ENCODE measurements around the gene PTK7.

Gene PTK7

DNA sequence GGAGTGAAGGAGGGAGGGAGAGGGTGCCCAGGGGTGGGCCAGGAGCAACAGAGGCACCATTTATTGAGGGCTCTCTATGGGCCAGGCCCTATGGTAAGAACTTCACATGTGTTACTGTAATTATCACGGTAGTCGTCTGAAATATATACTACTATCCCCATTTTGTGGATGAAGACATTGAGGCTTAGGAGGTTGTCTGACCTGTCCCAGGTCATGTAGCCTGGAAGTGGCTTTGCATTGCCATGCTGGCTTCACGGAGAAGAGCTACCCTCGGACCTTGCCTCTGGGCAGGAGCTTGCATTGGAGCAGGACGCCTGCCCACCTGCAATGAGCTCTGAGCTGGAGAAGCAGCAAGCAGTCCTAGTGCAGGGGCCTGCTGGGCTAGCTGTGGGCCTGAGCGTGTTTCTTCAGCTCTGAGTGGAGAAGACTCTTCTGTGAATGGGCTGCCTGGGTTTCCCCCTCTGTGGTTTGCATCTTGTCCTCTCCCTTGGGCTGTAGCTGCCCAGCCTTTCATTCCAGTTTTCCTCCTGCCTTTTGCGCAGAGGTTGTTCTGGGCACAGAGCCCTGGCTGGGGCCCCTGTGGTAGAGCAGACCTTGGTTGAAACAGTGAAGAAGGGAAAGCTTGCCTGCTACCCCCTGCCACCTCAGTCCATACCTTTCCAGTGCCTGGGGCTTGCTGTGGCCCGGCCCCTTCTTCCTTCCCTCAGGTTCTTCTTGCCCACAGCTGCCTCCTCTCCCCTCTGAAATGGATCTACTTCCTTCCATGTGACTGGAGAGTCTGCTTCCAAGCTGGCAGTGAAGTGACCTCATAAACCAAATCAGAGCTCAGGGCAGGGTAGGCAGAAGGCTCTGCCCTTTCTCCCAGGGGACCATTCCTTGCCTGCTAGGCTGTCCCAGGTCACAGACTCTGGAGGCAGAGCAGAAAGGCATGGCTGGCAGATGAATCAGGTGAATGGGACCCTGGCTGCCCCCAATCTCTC is 70.9 kb downstream of the PTK7 start:
- no peak for DNase-seq

GRCh38 chr6:43147691-43148477 is 71.8 kb downstream of the PTK7 start:
- no peak for DNase-seq

GRCh38 chr6:43149265-43149664 is 73.2 kb downstream of the PTK7 start:
- DNase-seq: no peak

- DNase-seq: no peak
These were observed 74.1 kb downstream of the PTK7 start for GRCh38 chr6:43150051-43150751.

DNA sequence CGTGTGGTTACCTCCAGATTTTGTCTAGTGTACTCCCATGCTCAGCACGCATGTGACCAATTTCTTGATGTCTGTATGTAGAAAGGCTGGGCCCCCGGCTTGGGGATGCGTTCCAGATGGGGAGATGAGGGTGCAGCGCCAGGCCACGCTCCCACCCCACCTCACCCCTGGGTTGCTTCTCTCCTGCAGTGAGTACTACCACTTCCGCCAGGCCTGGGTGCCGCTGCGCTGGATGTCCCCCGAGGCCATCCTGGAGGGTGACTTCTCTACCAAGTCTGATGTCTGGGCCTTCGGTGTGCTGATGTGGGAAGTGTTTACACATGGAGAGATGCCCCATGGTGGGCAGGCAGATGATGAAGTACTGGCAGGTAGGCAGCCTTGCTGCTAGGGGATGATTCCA is 83.5 kb downstream of the PTK7 start:
- no peak for DNase-seq

DNA sequence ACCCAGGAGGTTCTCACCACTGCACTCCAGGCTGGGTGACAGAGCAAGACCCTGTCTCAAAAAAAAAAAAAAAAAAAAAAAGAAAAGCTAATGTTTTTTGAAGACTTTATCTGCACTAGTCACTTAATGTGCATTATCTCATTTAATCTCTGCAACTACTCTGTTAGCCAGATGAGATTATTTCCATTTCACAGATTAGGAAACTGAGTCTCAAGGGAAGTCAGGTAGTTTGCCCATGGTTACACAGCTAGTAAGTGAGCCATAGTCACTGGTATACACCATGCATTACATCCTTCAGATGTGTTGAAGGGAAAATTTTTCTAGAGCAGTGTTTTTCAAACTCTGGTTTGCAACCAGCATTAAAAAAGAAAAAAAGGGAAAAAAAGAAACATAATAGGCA is 87.8 kb downstream of the PTK7 start:
- DNase-seq: no peak

DNA sequence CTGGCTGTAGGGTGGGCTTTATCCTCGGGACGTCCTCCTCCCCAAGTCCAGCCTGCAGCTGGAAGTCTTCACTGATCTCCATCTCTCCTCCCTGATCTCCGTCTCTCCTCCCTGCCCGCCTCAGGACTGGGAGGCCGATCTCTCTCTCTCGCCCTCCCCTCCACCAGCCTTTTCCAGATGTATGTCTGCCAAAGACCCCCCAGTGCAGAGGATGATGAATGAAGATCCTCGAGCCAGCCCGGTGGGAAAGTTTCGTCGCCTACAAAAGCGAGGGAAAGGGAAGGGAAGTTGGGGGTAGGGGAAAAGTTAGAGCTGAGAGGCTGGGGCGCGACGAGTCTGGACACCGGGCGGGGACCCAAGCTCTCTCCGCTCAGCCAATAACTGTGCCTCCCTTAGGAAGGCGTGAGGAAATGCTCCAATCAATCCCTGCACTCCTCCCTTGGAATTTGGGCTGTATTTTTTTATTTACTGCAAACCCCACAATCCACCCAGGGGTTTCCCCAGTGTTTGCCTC is 94.4 kb downstream of the PTK7 start:
- no peak for DNase-seq

DNA sequence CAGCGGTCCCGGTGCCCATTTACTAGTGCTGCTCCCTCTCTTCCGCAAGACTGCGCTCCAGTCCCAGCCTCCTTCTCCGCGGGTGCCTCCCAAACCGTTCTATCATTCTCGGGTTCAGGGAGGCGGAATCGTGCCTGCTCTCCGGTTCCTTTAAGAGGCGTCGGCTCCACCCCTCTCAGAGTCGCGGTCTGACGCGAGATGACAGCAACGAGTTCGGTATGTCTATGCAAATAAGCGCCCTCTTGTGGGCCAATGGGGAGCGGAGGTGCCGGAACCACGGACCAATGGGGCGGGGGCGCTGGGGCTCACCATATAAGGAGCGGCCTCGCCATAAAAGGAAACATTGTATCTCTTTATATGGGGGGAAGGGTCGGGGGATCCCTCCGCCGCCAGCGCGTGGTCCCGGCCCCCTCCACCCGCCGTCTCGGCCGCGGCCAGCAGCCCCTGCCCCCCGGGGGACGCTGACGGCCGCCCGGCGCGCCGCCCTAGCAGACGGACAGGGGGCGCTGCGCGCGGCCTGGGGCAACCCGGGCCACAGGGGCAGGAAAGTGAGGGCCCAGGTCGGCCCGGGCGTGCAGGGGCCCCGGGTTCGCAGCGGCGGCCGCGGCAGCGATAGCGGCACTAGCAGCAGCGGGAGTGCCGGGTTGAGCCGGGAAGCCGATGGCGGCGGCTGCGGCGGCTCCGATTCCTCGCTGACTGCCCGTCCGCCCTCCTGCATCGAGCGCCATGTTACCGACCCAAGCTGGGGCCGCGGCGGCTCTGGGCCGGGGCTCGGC is 95.0 kb downstream of the PTK7 start, which contains the start of gene SRF:
SRF (plus strand) TSS at position 339 of the 776 bp plus-strand sequence; CDS start at position 727, 388 bp downstream.
- DNase-seq: peak; percentile 95

- no peak for DNase-seq
These were observed 95.6 kb downstream of the PTK7 start for GRCh38 chr6:43171707-43172103.

DNA sequence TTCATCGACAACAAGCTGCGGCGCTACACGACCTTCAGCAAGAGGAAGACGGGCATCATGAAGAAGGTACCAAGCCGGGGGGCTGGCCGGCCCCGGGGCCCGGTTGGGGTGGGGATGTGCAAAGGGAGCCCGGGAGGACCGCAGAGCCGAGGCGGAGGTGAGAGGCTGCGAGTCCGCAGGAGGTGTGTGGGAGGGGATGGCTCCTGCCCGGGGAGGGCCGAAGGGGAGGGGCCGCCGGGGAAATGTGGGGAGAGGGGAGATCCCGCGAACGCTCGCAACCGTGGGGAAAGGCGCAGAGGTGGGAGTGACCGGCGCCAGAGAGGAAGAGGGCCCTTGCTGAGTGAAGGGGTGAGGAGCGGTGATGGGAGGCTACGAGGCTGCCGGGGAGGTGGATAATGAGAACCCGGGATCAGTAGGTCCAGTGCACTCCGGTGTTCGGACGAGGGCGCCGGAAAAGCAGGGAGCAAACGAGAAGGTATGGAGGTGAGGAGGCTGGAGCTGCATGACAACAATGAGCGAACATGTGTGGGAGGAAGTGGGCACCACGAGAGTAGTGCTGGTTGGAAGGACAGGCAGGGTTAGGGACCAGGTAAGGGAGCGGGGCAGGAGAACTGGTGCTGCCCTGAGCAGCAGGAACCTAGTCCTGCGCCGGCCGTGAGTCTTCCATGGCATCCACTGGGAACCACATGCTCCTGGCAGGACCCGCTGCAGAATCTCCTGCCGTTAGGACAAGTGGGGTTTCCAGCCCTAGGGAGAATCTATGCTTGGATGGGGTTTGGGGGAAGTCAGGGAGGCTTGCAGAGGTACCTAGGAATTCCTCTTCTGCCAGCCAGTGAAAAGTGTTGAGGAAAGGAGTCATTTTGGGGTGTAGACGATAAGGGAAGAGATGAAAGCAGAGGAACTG is 96.2 kb downstream of the PTK7 start:
- DNase-seq: no peak

DNA sequence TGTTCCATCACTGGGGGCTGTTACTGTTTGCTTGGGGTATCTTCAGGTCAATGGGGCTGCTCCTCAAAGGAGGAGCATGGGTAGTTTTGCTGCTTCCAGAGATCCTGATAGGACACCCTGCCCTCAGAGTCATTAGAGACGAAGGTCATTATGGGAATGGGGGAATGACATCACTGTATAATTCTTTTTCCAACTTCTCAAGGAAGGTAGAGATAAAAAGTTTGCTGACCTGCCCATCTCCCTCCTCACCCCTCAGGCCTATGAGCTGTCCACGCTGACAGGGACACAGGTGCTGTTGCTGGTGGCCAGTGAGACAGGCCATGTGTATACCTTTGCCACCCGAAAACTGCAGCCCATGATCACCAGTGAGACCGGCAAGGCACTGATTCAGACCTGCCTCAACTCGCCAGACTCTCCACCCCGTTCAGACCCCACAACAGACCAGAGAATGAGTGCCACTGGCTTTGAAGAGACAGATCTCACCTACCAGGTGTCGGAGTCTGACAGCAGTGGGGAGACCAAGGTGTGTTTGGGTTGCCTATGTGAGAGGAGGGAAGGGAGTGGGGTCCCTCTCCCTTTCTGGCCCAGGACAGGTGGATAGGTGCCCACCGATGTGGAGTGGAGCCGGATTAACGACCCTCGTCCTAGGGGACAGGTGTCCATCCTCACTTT is 97.6 kb downstream of the PTK7 start:
- DNase-seq: no peak

DNA sequence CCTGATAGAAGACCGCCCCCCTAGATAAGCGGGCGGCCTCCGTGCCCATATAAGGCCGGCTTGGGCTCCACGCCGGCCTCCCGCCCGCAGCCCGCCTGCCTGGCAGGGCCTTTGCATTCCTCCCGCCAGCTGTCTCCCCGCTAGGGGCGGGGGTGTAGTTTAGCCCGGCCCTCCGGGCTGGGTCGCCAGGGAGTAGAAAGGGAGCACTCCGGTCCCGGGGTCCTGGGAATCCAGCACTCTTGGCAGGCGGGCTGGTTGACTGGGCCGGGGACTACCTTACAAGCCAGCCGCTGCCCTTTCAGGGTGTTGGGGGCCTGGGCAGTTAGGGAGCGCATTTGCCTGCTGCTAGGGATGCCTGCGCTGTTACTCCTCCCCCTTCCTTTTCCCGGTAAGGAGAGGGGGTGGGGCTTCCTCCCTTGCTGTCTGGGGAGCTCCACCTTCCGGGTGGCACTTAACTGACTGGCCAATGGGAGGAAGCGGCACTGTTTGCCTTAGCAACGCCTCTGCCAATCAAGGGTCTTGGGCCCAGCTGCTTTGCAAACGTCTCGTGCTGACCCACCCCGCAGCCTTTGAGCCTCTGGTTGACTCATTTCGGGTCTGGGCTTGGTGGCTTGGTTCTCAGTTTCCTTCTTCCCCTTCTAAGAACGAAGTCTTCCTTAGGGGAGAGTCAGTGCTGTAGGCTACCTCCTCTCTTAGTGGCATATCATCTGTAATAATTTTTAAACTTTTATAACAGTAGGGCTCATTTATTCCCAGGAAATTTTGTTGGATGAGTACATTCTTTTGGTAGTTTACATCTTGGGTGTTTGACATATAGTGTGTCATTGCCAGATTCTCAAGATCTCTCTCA is 98.4 kb downstream of the PTK7 start:
- peak; percentile 91 for DNase-seq

DNA sequence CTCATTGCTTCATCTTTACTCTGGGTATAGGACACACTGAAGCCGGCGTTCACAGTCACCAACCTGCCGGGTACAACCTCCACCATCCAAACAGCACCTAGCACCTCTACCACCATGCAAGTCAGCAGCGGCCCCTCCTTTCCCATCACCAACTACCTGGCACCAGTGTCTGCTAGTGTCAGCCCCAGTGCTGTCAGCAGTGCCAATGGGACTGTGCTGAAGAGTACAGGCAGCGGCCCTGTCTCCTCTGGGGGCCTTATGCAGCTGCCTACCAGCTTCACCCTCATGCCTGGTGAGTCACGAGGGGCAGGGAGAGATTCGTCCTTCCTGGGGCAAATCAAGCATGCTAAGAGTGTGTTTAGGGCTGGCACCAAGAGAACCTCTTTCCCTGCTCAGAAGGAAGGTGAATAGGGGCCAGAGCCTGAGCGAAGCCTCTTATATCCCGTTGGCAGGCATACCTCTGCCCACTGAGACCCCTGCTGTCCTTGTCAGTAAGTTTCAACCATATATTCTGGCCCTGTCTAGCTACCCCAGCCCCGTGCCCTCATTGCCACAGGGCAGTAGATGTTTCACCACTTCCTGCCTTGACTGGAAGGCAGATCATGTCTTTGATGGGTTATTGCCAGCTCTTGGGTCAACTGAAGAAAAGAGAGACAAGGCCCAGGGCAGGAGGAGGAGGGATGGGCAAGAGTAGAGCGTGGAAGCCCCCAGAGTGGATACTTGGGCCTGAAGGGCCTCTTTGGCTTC is 99.7 kb downstream of the PTK7 start:
- no peak for DNase-seq

GRCh38 chr6:43176423-43176786 is 100.3 kb downstream of the PTK7 start:
- no peak for DNase-seq

GRCh38 chr6:43178150-43178549 is 102.0 kb downstream of the PTK7 start:
- no peak for DNase-seq

- no peak for DNase-seq
These were observed 103.1 kb downstream of the PTK7 start for GRCh38 chr6:43178951-43179830.

DNA sequence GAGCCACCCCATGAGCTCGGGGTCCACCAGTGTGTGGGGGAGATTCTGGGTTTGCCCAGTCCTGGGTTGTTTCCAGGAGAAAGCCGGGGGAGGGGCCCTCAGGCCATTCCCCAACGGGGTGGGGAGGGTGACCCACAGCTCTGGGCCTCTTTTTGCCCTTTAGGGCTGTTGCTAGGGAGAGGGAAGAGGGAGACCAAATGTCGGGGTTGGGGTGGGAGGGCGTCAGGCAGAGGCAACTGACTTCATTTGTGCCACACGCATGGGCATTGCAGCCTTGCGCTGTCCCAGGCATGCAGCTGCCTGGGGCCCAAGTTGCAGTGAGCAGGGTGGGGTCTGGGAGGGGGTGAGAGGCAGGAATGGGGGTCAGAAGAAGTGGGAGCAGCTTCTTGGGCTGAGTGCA is 103.9 kb downstream of the PTK7 start:
- no peak for DNase-seq

DNA sequence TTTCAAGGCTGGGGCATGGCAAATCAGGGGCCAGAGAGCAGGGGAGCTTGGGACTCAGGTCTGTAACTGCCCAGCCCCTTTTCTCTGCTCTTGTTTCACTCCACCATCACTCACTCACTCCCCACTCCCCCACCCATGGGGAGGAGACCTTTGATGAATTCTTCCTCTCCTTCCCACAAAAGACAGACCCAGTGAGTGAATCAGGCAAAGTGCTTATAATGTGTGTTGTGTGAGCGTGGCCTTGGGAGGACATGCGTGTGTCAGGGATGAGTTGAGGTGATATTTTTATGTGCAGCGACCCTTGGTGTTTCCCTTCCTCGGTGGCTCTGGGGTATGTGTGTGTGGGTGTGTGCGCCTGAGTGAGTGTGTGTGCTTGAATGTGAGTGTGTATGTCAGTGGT is 104.9 kb downstream of the PTK7 start:
- DNase-seq: no peak
